SK-N-MC (cell line): ENCODE measurements around the gene PDIA3.

ENCODE experiments used
- EZH2 ChIP-seq: fragments of 200-600 bp; sonication (generic); IDR thresholded peaks from one replicate; pipeline ENCODE4 v1.6.1; 2017; ENCODE audit warnings: antibody characterized with exemption
- POLR2AphosphoS5 ChIP-seq: IDR thresholded peaks from 2 replicates; pipeline ENCODE4 v1.6.1; 2012; ENCODE audit warnings: mild to moderate bottlenecking, low read depth, low read length, borderline replicate concordance

GRCh38 chr15:43793647-43794046 lies 47.4 kb downstream of the PDIA3 start:
- TF ChIP-seq EZH2 = no peak
- TF ChIP-seq POLR2AphosphoS5 = no peak
